ENCODE data around the gene TMEM236.

TMEM236 gene

GRCh38 chr10:17833656-17834055, 81.7 kb downstream of the TMEM236 start:
- no peak for DNase-seq

- DNase-seq, result no peak
Measured at GRCh38 chr10:17835688-17836087, 83.7 kb downstream of the TMEM236 start.

GRCh38 chr10:17836942-17837341, 84.9 kb downstream of the TMEM236 start:
- DNase-seq, result no peak

GRCh38 chr10:17838080-17838648, 86.2 kb downstream of the TMEM236 start:
- DNase-seq, result peak; percentile 34

GRCh38 chr10:17841050-17841449, 89.0 kb downstream of the TMEM236 start:
- DNase-seq, result no peak

GRCh38 chr10:17842641-17843040, 90.6 kb downstream of the TMEM236 start:
- DNase-seq, result no peak

GRCh38 chr10:17847585-17848296, 95.7 kb downstream of the TMEM236 start:
- DNase-seq, result no peak

- DNase-seq, result no peak
Measured at GRCh38 chr10:17848646-17849045, 96.6 kb downstream of the TMEM236 start.
